Adrenal gland (tissue), 12 donors: Measurements from ENCODE around the gene MRPS27. TPM values are rescaled to one million over a fixed set of nuclear protein-coding genes. Genes with fewer than 3 reads are reported as not detected.

ENCODE experiments used
- DNase-seq, 7 donors: peaks; one replicate each; pipeline ENCODE4 v3.0.0-alpha.2; 2019 to 2020
- H3K27ac ChIP-seq, 5 donors: fragments of 200-600 bp; sonication (generic) in 4 of 5; 1 replicate in 3 of 5; 2 replicates in 2 of 5; pipeline versions ENCODE4 v1.5.1 to v1.8.0; 2016 to 2020; ENCODE audit warnings: mild to moderate bottlenecking in 1 of 5
- H3K27me3 ChIP-seq: fragments of 200-600 bp; 2 replicates; pipeline ENCODE4 v1.8.0; 2021
- H3K36me3 ChIP-seq, 2 donors: fragments of 200-600 bp; replicated peaks in 1 of 2; 1 replicate in 1 of 2; 2 replicates in 1 of 2; pipeline versions ENCODE4 v1.5.1 to v1.8.0; 2018 to 2022
- H3K4me1 ChIP-seq, 2 donors: fragments of 200-600 bp; replicated peaks in 1 of 2; 1 replicate in 1 of 2; 2 replicates in 1 of 2; pipeline versions ENCODE4 v1.5.1 to v1.8.0; 2018 to 2021
- H3K4me3 ChIP-seq, 4 donors: fragments of 200-600 bp; sonication (generic) in 3 of 4; one replicate each; pipeline ENCODE4 v1.5.1; 2016 to 2018
- H3K9me3 ChIP-seq, 3 donors: fragments of 200-600 bp; sonication (generic) in 1 of 3; replicated peaks in 1 of 3; 1 replicate in 2 of 3; 2 replicates in 1 of 3; pipeline versions ENCODE4 v1.5.1 to v1.8.0; 2016 to 2021
- CTCF ChIP-seq, 6 experiments: fragments of 450-650 bp in 4 of 6; fragments of 200-600 bp in 2 of 6; sonication (generic) in 1 of 6; IDR thresholded peaks; 1 replicate in 5 of 6; 2 replicates in 1 of 6; pipeline versions ENCODE4 v1.5.1 to v1.8.0; 2016 to 2021; ENCODE audit warnings: antibody characterized with exemption in 6 of 6, mild to moderate bottlenecking in 2 of 6, moderate library complexity in 1 of 6
- POLR2A ChIP-seq, 2 donors: fragments of 450-650 bp; IDR thresholded peaks; one replicate each; pipeline ENCODE4 v1.6.1; 2017; ENCODE audit warnings: antibody characterized with exemption in 2 of 2, mild to moderate bottlenecking in 2 of 2, moderate library complexity in 1 of 2
- WGBS, 4 donors: extraction: QIAGEN DNeasy Blood & Tissue Kit in 2 of 4; methylation state at CpG; one replicate each; pipeline versions ENCODE4 v1.1.5 to v1.1.7; 2013 to 2017; 5-methylcytosine and 5-hydroxymethylcytosine counted together
- intact Hi-C, 2 donors: fragments of 100-400 bp; cut with DNase I; formaldehyde crosslinking; loops; one replicate each; pipeline versions ENCODE4 v1.14.1 to v1.15.0; 2022 to 2023
- polyA plus RNA-seq, 3 donors: library from polyadenylated mRNA; stranded (reverse); fragments of 200-250 nt in 2 of 3; fragments of 350-450 nt in 1 of 3; fragmentation: Illumina TruSeq in 1 of 3; extraction: RNeasy Lipid Tissue Mini Kit (QIAGEN cat#74804) in 1 of 3; gene quantifications; one replicate each; pipeline ENCODE4 v1.2.3, GENCODE V29; 2013 to 2014
- total RNA-seq, 9 donors: library from RNA; depleted of rRNA in 4 of 9; stranded (reverse); fragments of >200 nt in 4 of 9; fragments of 120-200 nt in 1 of 9; fragmentation: NEBNext Ultra II Directional in 1 of 9; extraction: Animal tissue kit (Norgen Biotek cat#: 25700) in 1 of 9; gene quantifications; one replicate each; pipeline versions ENCODE4 v1.1.0 to v1.2.4, GENCODE V29; 2013 to 2023
- donor health status: healthy with polysubstance abuse.
- donor health status: Bipolar disorder and iron deficiency.
- donor health status: DM: yes; HTN: yes; CAD: no.
- donor health status: DM: no; HTN: no; CAD: no.
- donor health status: DM: no; HTN: no; CAD: no.
- donor health status: DM: yes; HTN: yes; CAD: no.

MRPS27 gene
- total and polyA plus RNA-seq, 12 donors = 20.8 to 92.8 (median 67.3) TPM

DNA sequence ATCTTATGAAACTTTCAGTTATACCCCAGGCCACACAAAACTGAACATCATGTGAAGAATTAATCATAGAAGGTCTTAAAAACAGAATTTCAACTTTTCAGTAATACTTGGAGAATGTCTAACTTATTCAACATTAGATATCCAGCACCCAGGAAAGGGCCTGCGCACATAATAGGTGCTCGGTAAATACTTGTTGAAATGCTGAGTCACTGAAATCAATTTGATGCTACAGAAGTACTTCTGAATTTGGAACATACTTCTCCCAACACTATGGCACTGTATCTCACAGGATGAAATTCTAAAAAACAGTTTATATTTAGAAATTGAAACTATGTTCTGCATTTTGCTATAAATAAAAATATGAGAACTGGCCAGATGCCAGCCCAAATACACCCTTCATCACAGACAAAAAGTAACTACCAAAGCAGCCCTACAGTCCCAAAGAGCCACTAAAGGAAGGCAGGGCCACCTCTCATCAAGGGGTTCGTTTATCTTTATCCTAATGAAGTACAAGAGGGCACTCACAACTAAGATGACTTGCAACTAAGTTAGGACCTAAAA lies 26.5 kb downstream of the MRPS27 start:
- intact Hi-C loops = no loop called here
- WGBS, 4 donors = 78 to 87% (median 83%) methylated on average over 3 of the region's 3 CpGs

GRCh38 chr5:72292411-72292810 lies 27.6 kb downstream of the MRPS27 start:
- intact Hi-C loops = no loop called here
- Histone ChIP-seq H3K4me1 (peaks cover 0 to 9% of the 10 kb centered on the region in 2 donors), H3K4me3 (no peak overlapping the region), H3K27ac (no peak overlapping the region), H3K36me3 (no peaks in the 10 kb centered on the region), H3K27me3 (no peaks in the 10 kb centered on the region), H3K9me3 (no peaks in the 10 kb centered on the region)
- WGBS, 4 donors = 94 to 100% (median 100%) methylated on average over 1 of the region's 1 CpG
- TF ChIP-seq POLR2A (IDR thresholded peaks at IDR 0.05) (no peak), CTCF (IDR thresholded peaks at IDR 0.05) (no peak)
- DNase-seq = no peak

More for the DNA sequence above, 26.5 kb downstream of the MRPS27 start:
- no peaks in the 10 kb centered on the region for H3K9me3 ChIP-seq
- H3K27ac ChIP-seq = no peak overlapping the region
- H3K4me3 ChIP-seq = no peak overlapping the region
- no peak for TF ChIP-seq POLR2A (IDR thresholded peaks at IDR 0.05)
- no peak for TF ChIP-seq CTCF (IDR thresholded peaks at IDR 0.05)
- H3K4me1 ChIP-seq = peaks cover 0 to 15% of the 10 kb centered on the region in 2 donors
- H3K36me3 ChIP-seq = no peaks in the 10 kb centered on the region
- no peaks in the 10 kb centered on the region for H3K27me3 ChIP-seq
- no peak for DNase-seq

DNA sequence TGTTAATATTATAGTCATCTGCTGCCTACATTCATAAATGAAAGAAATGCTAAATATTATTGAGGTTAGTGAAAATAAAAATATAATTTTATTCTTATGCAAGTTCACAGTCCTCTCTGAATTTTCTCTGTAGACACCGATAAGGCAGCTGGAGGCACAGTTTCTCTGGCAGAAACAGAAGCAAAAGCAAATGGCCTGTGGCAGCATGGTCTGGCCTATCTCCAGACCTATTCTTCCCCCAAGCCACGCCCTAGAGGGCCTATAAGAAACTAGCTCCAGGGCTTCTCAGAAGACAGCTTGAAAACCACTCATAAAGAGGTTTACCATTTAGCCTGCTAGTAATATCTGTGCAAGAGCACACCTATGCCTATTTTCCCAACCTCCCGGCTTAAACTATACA lies 28.4 kb downstream of the MRPS27 start:
- no peaks in the 10 kb centered on the region for H3K9me3 ChIP-seq
- WGBS, 4 donors = 94 to 99% (median 98%) methylated on average over 3 of the region's 3 CpGs
- DNase-seq = no peak
- intact Hi-C loops = no loop called here
- TF ChIP-seq POLR2A (IDR thresholded peaks at IDR 0.05) (no peak), CTCF (IDR thresholded peaks at IDR 0.05) (no peak)
- H3K27me3 ChIP-seq = no peaks in the 10 kb centered on the region
- H3K4me1 ChIP-seq = peaks cover 0 to 9% of the 10 kb centered on the region in 2 donors
- no peaks in the 10 kb centered on the region for H3K36me3 ChIP-seq
- no peak overlapping the region for H3K4me3 ChIP-seq
- H3K27ac ChIP-seq = no peak overlapping the region

DNA sequence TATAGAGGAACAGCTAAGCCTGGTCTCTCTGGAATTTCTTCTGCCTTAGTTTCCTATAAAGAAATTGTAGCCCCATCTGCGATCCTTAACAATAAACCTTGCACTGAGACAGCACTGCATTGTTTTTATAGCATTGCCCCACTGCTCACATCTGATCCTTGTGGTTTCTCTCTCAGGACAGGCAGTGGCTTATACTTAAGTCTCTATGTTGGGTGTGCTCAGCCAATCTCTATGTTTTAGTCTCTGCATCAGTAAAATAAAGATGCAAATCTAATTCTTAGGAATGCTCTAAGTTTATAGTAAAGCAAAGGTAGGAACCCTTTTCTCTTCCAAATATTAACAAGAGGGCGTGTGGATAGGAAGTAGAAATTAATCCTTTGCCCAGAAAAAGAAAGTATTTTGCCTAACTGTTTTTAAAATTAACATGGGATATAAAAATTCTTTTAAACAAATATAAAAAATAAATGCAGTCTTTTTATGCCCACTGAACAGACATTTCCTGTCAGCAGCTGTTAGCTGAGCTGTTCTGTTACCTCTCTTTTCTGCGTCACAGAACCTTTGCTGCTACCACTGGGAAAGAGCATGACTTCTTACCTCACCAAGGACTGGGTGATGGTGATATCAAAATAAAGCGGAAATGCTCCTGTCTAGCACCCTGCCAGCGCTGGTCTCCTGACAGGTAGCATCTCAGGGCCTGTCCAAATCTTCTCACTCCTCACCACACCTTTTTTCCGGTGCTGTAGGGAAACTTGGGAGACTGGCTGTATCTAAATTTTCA lies 29.5 kb downstream of the MRPS27 start:
- DNase-seq = no peak
- intact Hi-C loops = no loop called here
- TF ChIP-seq CTCF (IDR thresholded peaks at IDR 0.05) (no peak), POLR2A (IDR thresholded peaks at IDR 0.05) (no peak)
- Histone ChIP-seq H3K27ac (no peak overlapping the region), H3K27me3 (no peaks in the 10 kb centered on the region), H3K4me1 (peaks cover 0 to 9% of the 10 kb centered on the region in 2 donors), H3K9me3 (no peaks in the 10 kb centered on the region), H3K36me3 (no peaks in the 10 kb centered on the region), H3K4me3 (no peak overlapping the region)
- 92 to 95% (median 93%) methylated on average over 6 of the region's 6 CpGs for whole genome bisulfite sequencing, 4 donors
